Measurements from ENCODE around the gene SH3BGRL3.
"Not testable (repeated sequence)": the region's sequence is repeated elsewhere in the genome, so short reads cannot be mapped to it uniquely, and the experiment has no call there.

The SH3BGRL3 gene

GRCh38 chr1:26315874-26316850, 36.3 kb downstream of the SH3BGRL3 start:
- no peak for DNase-seq (ENCODE audit: low spot score)

- DNase-seq (ENCODE audit: low spot score), result no peak
Observed at GRCh38 chr1:26317146-26317545, 37.3 kb downstream of the SH3BGRL3 start.

GRCh38 chr1:26317612-26318337, 37.9 kb downstream of the SH3BGRL3 start, which contains the start of gene CD52:
CD52 (plus strand) TSS chr1:26317958; CDS start chr1:26318018, 60 bp downstream.
- peak; percentile 47 for DNase-seq (ENCODE audit: low spot score)

GRCh38 chr1:26318338-26319064, 38.6 kb downstream of the SH3BGRL3 start:
- no peak for DNase-seq (ENCODE audit: low spot score)

- DNase-seq (ENCODE audit: low spot score), result no peak
Observed at GRCh38 chr1:26320896-26321295, 41.0 kb downstream of the SH3BGRL3 start.

- peak; percentile 76 for DNase-seq (ENCODE audit: low spot score)
Observed at GRCh38 chr1:26321315-26322041, 41.6 kb downstream of the SH3BGRL3 start.

GRCh38 chr1:26322042-26322331, 42.1 kb downstream of the SH3BGRL3 start:
- no peak for DNase-seq (ENCODE audit: low spot score)

GRCh38 chr1:26323382-26323781, 43.5 kb downstream of the SH3BGRL3 start:
- DNase-seq (ENCODE audit: low spot score), result no peak

GRCh38 chr1:26324550-26324949, 44.7 kb downstream of the SH3BGRL3 start:
- DNase-seq (ENCODE audit: low spot score), result no peak

GRCh38 chr1:26327956-26328362, 48.1 kb downstream of the SH3BGRL3 start:
- DNase-seq (ENCODE audit: low spot score), result no peak

GRCh38 chr1:26328597-26328996, 48.7 kb downstream of the SH3BGRL3 start:
- no peak for DNase-seq (ENCODE audit: low spot score)

GRCh38 chr1:26329380-26329779, 49.5 kb downstream of the SH3BGRL3 start:
- not testable (repeated sequence) for DNase-seq (ENCODE audit: low spot score)

GRCh38 chr1:26330276-26330675, 50.4 kb downstream of the SH3BGRL3 start:
- no peak for DNase-seq (ENCODE audit: low spot score)

Data from SK-N-DZ (cell line).